Tibial nerve (tissue), 4 donors: ENCODE results near the gene PAQR7. TPM values are rescaled to one million over a fixed set of nuclear protein-coding genes. Genes with fewer than 3 reads are reported as not detected.

ENCODE experiments used
- DNase-seq, 2 donors: peaks; one replicate each; pipeline ENCODE4 v3.0.0-alpha.2; 2019; ENCODE audit warnings: low spot score in 2 of 2
- H3K27ac ChIP-seq, 4 donors: fragments of 200-600 bp; sonication (generic) in 3 of 4; one replicate each; pipeline ENCODE4 v1.5.1; 2017 to 2019; ENCODE audit warnings: mild to moderate bottlenecking in 1 of 4
- H3K27me3 ChIP-seq, 2 donors: fragments of 200-600 bp; sonication (generic) in 1 of 2; one replicate each; pipeline versions ENCODE4 v1.5.1 to v1.6.0; 2017 to 2019
- H3K36me3 ChIP-seq, 3 donors: fragments of 200-600 bp; sonication (generic); one replicate each; pipeline ENCODE4 v1.5.1; 2018 to 2019
- H3K4me1 ChIP-seq, 4 donors: fragments of 200-600 bp; sonication (generic) in 3 of 4; one replicate each; pipeline ENCODE4 v1.5.1; 2017 to 2019
- H3K4me3 ChIP-seq, 4 donors: fragments of 200-600 bp; sonication (generic) in 3 of 4; one replicate each; pipeline ENCODE4 v1.5.1; 2017 to 2019; ENCODE audit warnings: mild to moderate bottlenecking in 1 of 4, moderate library complexity in 1 of 4
- H3K9me3 ChIP-seq, 4 donors: fragments of 200-600 bp; sonication (generic) in 3 of 4; one replicate each; pipeline ENCODE4 v1.5.1; 2017 to 2019
- EP300 ChIP-seq, 2 donors: sonication (generic); formaldehyde crosslinking; IDR thresholded peaks; one replicate each; pipeline ENCODE4 v1.6.1; 2017; ENCODE audit warnings: antibody characterized with exemption in 2 of 2, mild to moderate bottlenecking in 1 of 2
- POLR2A ChIP-seq, 2 donors: fragments of 450-650 bp; IDR thresholded peaks; one replicate each; pipeline ENCODE4 v1.6.1; 2017; ENCODE audit warnings: antibody characterized with exemption in 2 of 2, mild to moderate bottlenecking in 2 of 2, moderate library complexity in 2 of 2
- WGBS, 2 donors: methylation state at CpG; one replicate each; pipeline ENCODE4 v1.1.5; 2018; 5-methylcytosine and 5-hydroxymethylcytosine counted together
- total RNA-seq, 4 donors: library from RNA; depleted of rRNA; stranded (reverse); fragments of >200 nt; gene quantifications; one replicate each; pipeline ENCODE4 v1.1.0, GENCODE V29; 2016
- TF ChIP-seq, protein P1 (sequence below), 5 experiments: fragments of 200-600 bp in 3 of 5; fragments of 450-650 bp in 2 of 5; sonication (generic) in 3 of 5; IDR thresholded peaks; one replicate each; pipeline ENCODE4 v1.5.1; 2016 to 2019; ENCODE audit warnings: antibody characterized with exemption in 5 of 5, mild to moderate bottlenecking in 3 of 5, moderate library complexity in 2 of 5

Gene PAQR7
- total RNA-seq, 4 donors from 2014 or later, result 5.4 to 8.7 (median 7.5) TPM

GRCh38 chr1:25874209-25874608, 1.3 kb downstream of the PAQR7 start:
- TF ChIP-seq, protein P1, sequence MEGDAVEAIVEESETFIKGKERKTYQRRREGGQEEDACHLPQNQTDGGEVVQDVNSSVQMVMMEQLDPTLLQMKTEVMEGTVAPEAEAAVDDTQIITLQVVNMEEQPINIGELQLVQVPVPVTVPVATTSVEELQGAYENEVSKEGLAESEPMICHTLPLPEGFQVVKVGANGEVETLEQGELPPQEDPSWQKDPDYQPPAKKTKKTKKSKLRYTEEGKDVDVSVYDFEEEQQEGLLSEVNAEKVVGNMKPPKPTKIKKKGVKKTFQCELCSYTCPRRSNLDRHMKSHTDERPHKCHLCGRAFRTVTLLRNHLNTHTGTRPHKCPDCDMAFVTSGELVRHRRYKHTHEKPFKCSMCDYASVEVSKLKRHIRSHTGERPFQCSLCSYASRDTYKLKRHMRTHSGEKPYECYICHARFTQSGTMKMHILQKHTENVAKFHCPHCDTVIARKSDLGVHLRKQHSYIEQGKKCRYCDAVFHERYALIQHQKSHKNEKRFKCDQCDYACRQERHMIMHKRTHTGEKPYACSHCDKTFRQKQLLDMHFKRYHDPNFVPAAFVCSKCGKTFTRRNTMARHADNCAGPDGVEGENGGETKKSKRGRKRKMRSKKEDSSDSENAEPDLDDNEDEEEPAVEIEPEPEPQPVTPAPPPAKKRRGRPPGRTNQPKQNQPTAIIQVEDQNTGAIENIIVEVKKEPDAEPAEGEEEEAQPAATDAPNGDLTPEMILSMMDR (IDR thresholded peaks at IDR 0.05), result no peak
- TF ChIP-seq EP300 (IDR thresholded peaks at IDR 0.05), result no peak
- no peak for TF ChIP-seq POLR2A (IDR thresholded peaks at IDR 0.05)
- H3K4me1 ChIP-seq, result peaks cover 0 to 53% (median 26%) of the 10 kb centered on the region in 4 donors

DNA sequence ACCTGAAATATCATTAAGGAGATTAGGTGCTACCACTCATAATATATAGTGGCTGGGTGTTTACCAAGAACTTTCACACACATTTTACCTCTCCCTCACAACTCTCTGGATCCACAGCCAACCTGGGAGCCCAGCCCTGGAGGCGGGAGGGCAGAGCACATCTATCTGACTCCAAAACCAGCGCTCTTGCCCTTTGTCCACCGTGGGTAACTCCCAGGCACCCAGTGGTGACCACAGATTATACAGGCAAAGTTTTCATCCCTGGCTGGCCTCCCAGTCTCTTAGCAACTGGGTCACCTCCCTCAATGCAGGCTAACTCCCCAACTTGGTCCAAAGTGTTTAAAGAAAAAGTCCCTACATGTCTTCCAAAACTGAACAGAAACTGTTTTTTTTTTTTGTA, 2.4 kb downstream of the PAQR7 start:
- Histone ChIP-seq H3K4me1 (peaks cover 0 to 53% (median 26%) of the 10 kb centered on the region in 4 donors), H3K4me3 (no peak overlapping the region), H3K36me3 (peaks cover 0 to 25% (median 0%) of the 10 kb centered on the region in 3 donors), H3K9me3 (no peaks in the 10 kb centered on the region), H3K27me3 (no peaks in the 10 kb centered on the region), H3K27ac (peak overlapping the region in 3 of 4 donors; percentile 1 to 38 (median 30))
- DNase-seq, result no peak
- 63 to 76% methylated on average over 3 of the region's 3 CpGs for WGBS, 2 donors
- TF ChIP-seq, protein P1 (IDR thresholded peaks at IDR 0.05), result no peak
- TF ChIP-seq POLR2A (IDR thresholded peaks at IDR 0.05) (no peak), EP300 (IDR thresholded peaks at IDR 0.05) (no peak)

More at GRCh38 chr1:25874209-25874608, 1.3 kb downstream of the PAQR7 start:
- Histone ChIP-seq H3K27me3 (no peaks in the 10 kb centered on the region), H3K4me3 (peak overlapping the region; percentile 62 to 93 (median 86)), H3K27ac (peak overlapping the region; percentile 66 to 95 (median 88)), H3K36me3 (peaks cover 0 to 15% (median 0%) of the 10 kb centered on the region in 3 donors), H3K9me3 (no peaks in the 10 kb centered on the region)
- no peak for DNase-seq
- 97 to 98% methylated on average over 3 of the region's 3 CpGs for WGBS, 2 donors

- 54 to 55% methylated on average over 2 of the region's 2 CpGs for WGBS, 2 donors
- TF ChIP-seq EP300 (IDR thresholded peaks at IDR 0.05) (no peak), POLR2A (IDR thresholded peaks at IDR 0.05) (no peak)
- TF ChIP-seq, protein P1 (IDR thresholded peaks at IDR 0.05), result no peak
- H3K27me3 ChIP-seq, result no peaks in the 10 kb centered on the region
- H3K4me1 ChIP-seq, result peaks cover 0 to 53% (median 26%) of the 10 kb centered on the region in 4 donors
- H3K9me3 ChIP-seq, result no peaks in the 10 kb centered on the region
- peak overlapping the region in 3 of 4 donors; percentile 1 to 38 (median 30) for H3K27ac ChIP-seq
- H3K36me3 ChIP-seq, result peaks cover 0 to 29% (median 0%) of the 10 kb centered on the region in 3 donors
- no peak for DNase-seq
- H3K4me3 ChIP-seq, result no peak overlapping the region
These were observed 2.8 kb downstream of the PAQR7 start for GRCh38 chr1:25872713-25873112.

GRCh38 chr1:25871704-25872494, 3.6 kb downstream of the PAQR7 start:
- no peaks in the 10 kb centered on the region for H3K27me3 ChIP-seq
- peak overlapping the region in 2 of 4 donors; percentile 20 to 25 for H3K27ac ChIP-seq
- no peak for DNase-seq
- no peak overlapping the region for H3K4me3 ChIP-seq
- TF ChIP-seq POLR2A (IDR thresholded peaks at IDR 0.05), result no peak
- TF ChIP-seq, protein P1 (IDR thresholded peaks at IDR 0.05), result no peak
- TF ChIP-seq EP300 (IDR thresholded peaks at IDR 0.05), result no peak
- no peaks in the 10 kb centered on the region for H3K9me3 ChIP-seq
- H3K4me1 ChIP-seq, result peaks cover 0 to 53% (median 26%) of the 10 kb centered on the region in 4 donors
- H3K36me3 ChIP-seq, result peaks cover 0 to 30% (median 0%) of the 10 kb centered on the region in 3 donors
- WGBS, 2 donors, result 72 to 76% methylated on average over 6 to 9 of the region's 9 CpGs

DNA sequence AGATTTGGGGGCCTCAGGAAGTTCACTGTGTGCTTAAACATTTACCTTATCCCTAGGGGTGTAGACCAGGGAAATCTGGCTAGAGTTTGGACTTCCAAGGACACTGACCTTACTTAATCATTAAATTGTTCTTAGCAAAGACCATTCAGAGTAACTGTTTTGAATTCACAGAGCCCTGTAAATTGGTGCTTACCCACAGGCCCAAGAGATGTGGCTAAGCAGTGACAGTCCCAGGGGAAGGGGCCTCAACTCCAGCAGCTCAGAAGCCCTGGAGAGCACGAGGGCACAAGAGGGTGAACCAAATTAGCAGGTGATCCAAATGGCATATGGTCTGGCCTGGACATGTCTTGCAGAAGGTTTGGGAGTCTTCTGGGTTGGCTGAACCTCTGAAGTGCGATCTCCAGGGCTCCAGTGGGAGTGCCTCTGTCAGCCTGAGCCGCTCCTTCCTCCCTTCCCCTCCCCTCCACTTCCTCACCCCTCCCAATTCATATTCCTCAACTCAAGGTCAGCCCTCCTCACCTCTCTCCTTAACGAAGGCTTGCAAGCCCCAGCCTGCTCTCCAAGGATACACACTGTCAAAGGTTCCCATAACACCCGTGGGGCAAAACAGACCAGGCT, 4.3 kb downstream of the PAQR7 start:
- peak overlapping the region in 2 of 4 donors; percentile 20 to 25 for H3K27ac ChIP-seq
- DNase-seq, result no peak
- no peak overlapping the region for H3K4me3 ChIP-seq
- WGBS, 2 donors, result 19 to 28% methylated on average over 5 of the region's 5 CpGs
- H3K27me3 ChIP-seq, result no peaks in the 10 kb centered on the region
- peaks cover 0 to 30% (median 0%) of the 10 kb centered on the region in 3 donors for H3K36me3 ChIP-seq
- no peaks in the 10 kb centered on the region for H3K9me3 ChIP-seq
- no peak for TF ChIP-seq POLR2A (IDR thresholded peaks at IDR 0.05)
- TF ChIP-seq, protein P1 (IDR thresholded peaks at IDR 0.05), result no peak
- no peak for TF ChIP-seq EP300 (IDR thresholded peaks at IDR 0.05)
- H3K4me1 ChIP-seq, result peaks cover 0 to 49% (median 26%) of the 10 kb centered on the region in 4 donors
